Trophoblast cell (in vitro differentiated cells and primary cell): ENCODE data around the gene ENPP4.
"Not testable (repeated sequence)": the region's sequence is repeated elsewhere in the genome, so short reads cannot be mapped to it uniquely, and the experiment has no call there.

ENCODE experiments used
- DNase-seq, 2 donors: peaks; one replicate each; pipeline ENCODE4 v3.0.0-alpha.2; 2016
- H2AFZ ChIP-seq: 2 replicates; pipeline ENCODE4 v1.6.1; 2013; ENCODE audit warnings: low read length, moderate library complexity, mild to moderate bottlenecking; ENCODE audit not compliant: insufficient read depth, poor library complexity
- H2AK5ac ChIP-seq: 2 replicates; pipeline ENCODE4 v1.6.1; 2013; ENCODE audit warnings: mild to moderate bottlenecking, low read length
- H2BK120ac ChIP-seq: 2 replicates; pipeline ENCODE4 v1.6.1; 2013; ENCODE audit warnings: low read length, mild to moderate bottlenecking, moderate library complexity; ENCODE audit not compliant: insufficient read depth, poor library complexity
- H2BK12ac ChIP-seq: 2 replicates; pipeline ENCODE4 v1.6.1; 2013; ENCODE audit warnings: mild to moderate bottlenecking, low read length, moderate library complexity
- H2BK5ac ChIP-seq: 2 replicates; pipeline ENCODE4 v1.6.1; 2013; ENCODE audit warnings: low read length, low read depth, moderate library complexity, mild to moderate bottlenecking; ENCODE audit not compliant: poor library complexity
- H3K14ac ChIP-seq: 2 replicates; pipeline ENCODE4 v1.6.1; 2013; ENCODE audit warnings: mild to moderate bottlenecking, low read length
- H3K18ac ChIP-seq: 2 replicates; pipeline ENCODE4 v1.6.1; 2013; ENCODE audit warnings: mild to moderate bottlenecking, low read length
- H3K23ac ChIP-seq: 2 replicates; pipeline ENCODE4 v1.6.1; 2013; ENCODE audit warnings: low read length
- H3K27ac ChIP-seq: 2 replicates; pipeline ENCODE4 v1.5.1; 2013; ENCODE audit warnings: low read depth, mild to moderate bottlenecking, inconsistent platforms, low read length, moderate library complexity
- H3K27me3 ChIP-seq: 2 replicates; pipeline ENCODE4 v1.6.1; 2013; ENCODE audit warnings: inconsistent platforms, mild to moderate bottlenecking, low read length, moderate library complexity; ENCODE audit not compliant: insufficient read depth
- H3K36me3 ChIP-seq, 2 experiments: 1 replicate in 1 of 2; 2 replicates in 1 of 2; pipeline ENCODE4 v1.6.1; 2013; ENCODE audit warnings: low read length in 2 of 2, mild to moderate bottlenecking in 2 of 2, moderate library complexity in 1 of 2; ENCODE audit not compliant: insufficient read depth in 2 of 2, control insufficient read depth in 1 of 2
- H3K4ac ChIP-seq: 2 replicates; pipeline ENCODE4 v1.6.1; 2013; ENCODE audit warnings: low read depth, mild to moderate bottlenecking, low read length, moderate library complexity
- H3K4me1 ChIP-seq, 2 experiments: 1 replicate in 1 of 2; 2 replicates in 1 of 2; pipeline ENCODE4 v1.6.1; 2013; ENCODE audit warnings: low read length in 2 of 2, mild to moderate bottlenecking in 2 of 2, moderate library complexity in 1 of 2; ENCODE audit not compliant: insufficient read depth in 2 of 2, control insufficient read depth in 1 of 2
- H3K4me2 ChIP-seq: 2 replicates; pipeline ENCODE4 v1.6.1; 2013; ENCODE audit warnings: inconsistent platforms, mild to moderate bottlenecking, low read length, moderate library complexity
- H3K4me3 ChIP-seq: 2 replicates; pipeline ENCODE4 v1.5.1; 2013; ENCODE audit warnings: mild to moderate bottlenecking, low read depth, low read length, inconsistent platforms
- H3K79me1 ChIP-seq: one replicate; pipeline ENCODE4 v1.6.1; 2013; ENCODE audit warnings: low read length
- H3K79me2 ChIP-seq: 2 replicates; pipeline ENCODE4 v1.6.1; 2013; ENCODE audit warnings: low read length, mild to moderate bottlenecking; ENCODE audit not compliant: control insufficient read depth, insufficient read depth, poor library complexity
- H3K9ac ChIP-seq: 2 replicates; pipeline ENCODE4 v1.6.1; 2013; ENCODE audit warnings: mild to moderate bottlenecking, low read length
- H3K9me3 ChIP-seq: 2 replicates; pipeline ENCODE4 v1.6.1; 2013; ENCODE audit warnings: low read depth, mild to moderate bottlenecking, control low read depth, inconsistent platforms, low read length; ENCODE audit not compliant: insufficient read depth
- H4K12ac ChIP-seq: 2 replicates; pipeline ENCODE4 v1.6.1; 2013; ENCODE audit warnings: low read depth, mild to moderate bottlenecking, low read length, moderate library complexity
- H4K8ac ChIP-seq: 2 replicates; pipeline ENCODE4 v1.6.1; 2013; ENCODE audit warnings: low read depth, mild to moderate bottlenecking, low read length, moderate library complexity
- H4K91ac ChIP-seq: one replicate; pipeline ENCODE4 v1.6.1; 2013; ENCODE audit warnings: low read depth, mild to moderate bottlenecking, low read length, moderate library complexity
- WGBS: extraction: QIAGEN DNeasy Blood & Tissue Kit; methylation state at CpG from one replicate; pipeline ENCODE4 v1.1.7; 2013; ENCODE audit warnings: missing lambda C conversion rate; ENCODE audit not compliant: insufficient read length, insufficient coverage; ENCODE audit errors: extremely low coverage; 5-methylcytosine and 5-hydroxymethylcytosine counted together

Gene ENPP4

GRCh38 chr6:46129291-46129628 lies 529 bp upstream of the ENPP4 start:
- no CpG with 5 or more reads among the region's 10 CpGs for WGBS
- peak; percentile 56 to 59 for DNase-seq

DNA sequence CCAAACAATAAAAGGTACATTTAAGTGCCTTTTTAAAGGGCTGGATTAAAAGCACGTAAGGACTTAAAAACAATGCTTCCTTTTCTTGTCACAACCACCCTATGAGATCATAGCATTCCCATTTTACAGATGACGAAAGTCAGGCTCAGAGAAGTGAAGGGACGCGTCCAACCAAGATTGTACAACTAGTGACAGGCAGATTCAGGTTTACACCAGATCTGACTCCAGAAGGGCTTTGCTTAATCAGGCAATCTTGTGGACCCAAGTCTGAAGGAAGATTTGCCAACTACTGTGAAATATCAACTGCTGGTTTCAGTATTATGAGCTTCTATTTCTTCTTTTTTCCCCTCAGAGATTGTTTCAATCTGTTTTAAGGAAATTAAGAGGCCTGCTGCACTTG lies 877 bp downstream of the ENPP4 start:
- no peaks in the 10 kb centered on the region for H3K9me3 ChIP-seq
- no peak overlapping the region for H4K8ac ChIP-seq
- no peaks in the 10 kb centered on the region for H3K79me2 ChIP-seq
- DNase-seq = peak in 1 of 2 donors; percentile 24
- H3K36me3 ChIP-seq = no peaks in the 10 kb centered on the region
- H3K27me3 ChIP-seq = no peaks in the 10 kb centered on the region
- H3K27ac ChIP-seq = no peak overlapping the region
- no peak overlapping the region for H3K23ac ChIP-seq
- no peak overlapping the region for H4K91ac ChIP-seq
- H2BK12ac ChIP-seq = no peak overlapping the region
- no peak overlapping the region for H2AFZ ChIP-seq
- H2BK5ac ChIP-seq = no peak overlapping the region
- no peak overlapping the region for H3K4me2 ChIP-seq
- H3K14ac ChIP-seq = no peak overlapping the region
- no peak overlapping the region for H4K12ac ChIP-seq
- peaks cover 4% of the 10 kb centered on the region for H3K79me1 ChIP-seq
- WGBS = no CpG with 5 or more reads among the region's 4 CpGs
- H3K18ac ChIP-seq = no peak overlapping the region
- H3K4ac ChIP-seq = no peak overlapping the region
- no peak overlapping the region for H3K4me3 ChIP-seq
- H2BK120ac ChIP-seq = no peak overlapping the region
- no peak overlapping the region for H2AK5ac ChIP-seq
- H3K9ac ChIP-seq = no peak overlapping the region
- H3K4me1 ChIP-seq = peaks cover 0 to 4% of the 10 kb centered on the region in 2 experiments

More at GRCh38 chr6:46129291-46129628, 529 bp upstream of the ENPP4 start:
- no peak overlapping the region for H3K4ac ChIP-seq
- no peak overlapping the region for H4K12ac ChIP-seq
- H3K9me3 ChIP-seq = no peaks in the 10 kb centered on the region
- H3K27me3 ChIP-seq = no peaks in the 10 kb centered on the region
- H2BK120ac ChIP-seq = no peak overlapping the region
- H2AFZ ChIP-seq = peak overlapping the region; percentile 10
- H4K8ac ChIP-seq = no peak overlapping the region
- no peaks in the 10 kb centered on the region for H3K79me2 ChIP-seq
- no peak overlapping the region for H3K23ac ChIP-seq
- H3K79me1 ChIP-seq = peaks cover 4% of the 10 kb centered on the region
- H2BK12ac ChIP-seq = no peak overlapping the region
- no peak overlapping the region for H3K9ac ChIP-seq
- H3K4me1 ChIP-seq = peaks cover 0 to 4% of the 10 kb centered on the region in 2 experiments
- H2AK5ac ChIP-seq = no peak overlapping the region
- H3K27ac ChIP-seq = no peak overlapping the region
- no peak overlapping the region for H4K91ac ChIP-seq
- peak overlapping the region; percentile 96 for H3K4me2 ChIP-seq
- no peak overlapping the region for H3K14ac ChIP-seq
- H3K18ac ChIP-seq = no peak overlapping the region
- H2BK5ac ChIP-seq = no peak overlapping the region
- H3K36me3 ChIP-seq = no peaks in the 10 kb centered on the region
- H3K4me3 ChIP-seq = peak overlapping the region; percentile 81

DNA sequence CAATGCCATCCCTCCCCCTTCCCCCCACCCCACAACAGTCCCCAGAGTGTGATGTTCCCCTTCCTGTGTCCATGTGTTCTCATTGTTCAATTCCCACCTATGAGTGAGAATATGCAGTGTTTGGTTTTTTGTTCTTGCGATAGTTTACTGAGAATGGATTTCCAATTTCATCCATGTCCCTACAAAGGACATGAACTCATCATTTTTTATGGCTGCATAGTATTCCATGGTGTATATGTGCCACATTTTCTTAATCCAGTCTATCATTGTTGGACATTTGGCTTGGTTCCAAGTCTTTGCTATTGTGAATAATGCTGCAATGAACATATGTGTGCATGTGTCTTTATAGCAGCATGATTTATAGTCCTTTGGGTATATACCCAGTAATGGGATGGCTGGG lies 1.5 kb downstream of the ENPP4 start:
- not testable (repeated sequence) for H4K12ac ChIP-seq, H3K14ac ChIP-seq, H2BK5ac ChIP-seq, H3K18ac ChIP-seq, H2AK5ac ChIP-seq, H3K79me2 ChIP-seq, H3K9ac ChIP-seq, H4K91ac ChIP-seq, H2BK120ac ChIP-seq, H2AFZ ChIP-seq, H3K4me3 ChIP-seq, H3K23ac ChIP-seq, H3K79me1 ChIP-seq, H3K27me3 ChIP-seq, H3K4me1 ChIP-seq, H3K36me3 ChIP-seq, H3K9me3 ChIP-seq, H2BK12ac ChIP-seq, DNase-seq, H4K8ac ChIP-seq, H3K27ac ChIP-seq, H3K4ac ChIP-seq, H3K4me2 ChIP-seq
- no CpG with 5 or more reads among the region's 1 CpG for WGBS

GRCh38 chr6:46134216-46134615 lies 4.4 kb downstream of the ENPP4 start:
- Histone ChIP-seq H3K14ac (no peak overlapping the region), H3K27me3 (no peaks in the 10 kb centered on the region), H3K9me3 (no peaks in the 10 kb centered on the region), H3K79me2 (no peaks in the 10 kb centered on the region), H2AFZ (no peak overlapping the region), H2AK5ac (no peak overlapping the region), H3K36me3 (no peaks in the 10 kb centered on the region), H3K4me3 (no peak overlapping the region), H3K4ac (no peak overlapping the region), H4K91ac (no peak overlapping the region), H2BK12ac (no peak overlapping the region), H2BK120ac (no peak overlapping the region), H4K8ac (no peak overlapping the region), H3K23ac (no peak overlapping the region), H3K79me1 (peaks cover 4% of the 10 kb centered on the region), H3K27ac (no peak overlapping the region), H2BK5ac (no peak overlapping the region), H3K18ac (no peak overlapping the region), H3K9ac (no peak overlapping the region), H3K4me1 (peaks cover 0 to 4% of the 10 kb centered on the region in 2 experiments), H4K12ac (no peak overlapping the region), H3K4me2 (no peak overlapping the region)
- DNase-seq = no peak
- no CpG with 5 or more reads among the region's 2 CpGs for WGBS
